RCC 7860 (cell line): Measurements from ENCODE around the gene SF3B6.
"Not testable (repeated sequence)": the region's sequence is repeated elsewhere in the genome, so short reads cannot be mapped to it uniquely, and the experiment has no call there.

Experiments used
- DNase-seq: peaks from one replicate; pipeline ENCODE4 v3.0.0-alpha.2; 2015; ENCODE audit warnings: low spot score
- FAIRE-seq: peaks from 2 replicates; lab custom pipeline; 2012; peaks lifted over from hg19 to GRCh38; lab: Jason Lieb, UNC

Gene SF3B6

GRCh38 chr2:24075915-24076848 is at the start of gene SF3B6:
Gene SF3B6, minus strand, starts transcription at chr2:24076326. Its CDS starts 97 bp downstream, at chr2:24076229.
- FAIRE-seq (peak; percentile 86), DNase-seq (peak; percentile 96)

GRCh38 chr2:24123922-24124580 is 47.9 kb upstream of the SF3B6 start:
- DNase-seq = no peak
- no peak for FAIRE-seq

- DNase-seq (peak; percentile 74), FAIRE-seq (no peak)
Observed at GRCh38 chr2:24123195-24123921, 47.2 kb upstream of the SF3B6 start, which contains the start of the genes FAM228B and PFN4. Gene FAM228B, plus strand, starts transcription at chr2:24123469. Its CDS starts 893 bp downstream, at chr2:24124362. Gene PFN4, minus strand, starts transcription at chr2:24123334. Its CDS starts 799 bp downstream, at chr2:24122535.

- FAIRE-seq = no peak
- no peak for DNase-seq
Observed at GRCh38 chr2:24122366-24123194, 46.5 kb upstream of the SF3B6 start.

DNA sequence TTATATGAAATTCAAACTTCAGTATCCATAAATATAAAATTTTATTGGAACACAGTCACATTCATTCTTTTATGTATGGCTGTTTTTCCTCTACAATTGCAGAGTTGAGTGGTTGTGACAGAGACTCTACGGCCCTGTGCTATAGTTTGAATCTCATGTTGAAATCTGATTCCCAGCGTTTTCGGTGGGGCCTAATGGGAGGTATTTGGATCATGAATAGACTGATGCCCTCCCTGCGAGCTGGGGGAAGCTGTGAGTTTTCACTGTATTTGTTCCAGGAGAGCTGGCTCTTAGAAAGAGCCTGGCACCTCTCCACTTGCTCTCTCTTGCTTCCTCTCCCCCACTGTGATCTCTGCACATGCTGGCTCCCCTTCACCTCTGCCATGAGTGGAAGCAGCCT is 45.3 kb upstream of the SF3B6 start:
- FAIRE-seq = no peak
- no peak for DNase-seq

- FAIRE-seq (no peak), DNase-seq (no peak)
Observed at GRCh38 chr2:24121066-24121465, 44.9 kb upstream of the SF3B6 start.

DNA sequence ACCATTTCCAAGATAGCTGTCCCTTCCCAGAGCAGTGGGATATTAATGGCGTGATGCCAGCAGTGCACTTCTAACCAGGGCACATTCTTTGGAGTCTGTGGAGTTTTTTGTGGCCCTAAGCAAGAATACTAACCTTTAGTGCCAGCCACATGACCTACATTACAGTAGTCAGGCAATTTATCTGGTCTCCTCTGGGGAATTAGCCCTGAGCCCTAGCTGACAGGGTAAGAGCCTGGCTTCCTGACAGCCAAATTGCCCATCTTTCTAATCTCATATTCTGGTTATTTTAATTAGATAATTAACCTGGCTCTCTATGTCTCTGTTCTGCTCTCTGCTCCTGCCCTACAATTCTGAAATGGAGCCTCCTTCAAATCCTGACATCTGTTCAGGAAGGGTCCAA is 41.8 kb upstream of the SF3B6 start:
- FAIRE-seq (no peak), DNase-seq (no peak)

DNA sequence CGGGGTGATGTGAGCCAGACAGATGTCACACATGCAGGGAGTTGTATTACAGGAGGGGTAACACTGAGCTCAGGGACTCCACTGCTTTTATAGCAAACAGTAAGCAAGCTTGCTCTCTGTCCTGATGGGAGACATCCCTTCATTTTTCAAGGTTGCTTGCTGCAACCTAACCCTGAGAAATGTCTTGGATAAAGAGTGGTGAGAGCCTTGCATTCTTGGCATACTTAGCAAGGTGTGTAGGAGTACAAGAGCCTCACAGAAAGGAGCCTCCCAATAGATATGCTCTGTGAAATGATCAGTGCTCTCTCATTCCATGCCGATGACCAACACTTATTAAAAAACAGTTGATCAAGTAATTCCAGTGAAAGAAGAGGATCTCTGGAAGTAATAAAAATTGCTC is 38.9 kb upstream of the SF3B6 start:
- peak; percentile 45 for DNase-seq
- FAIRE-seq = no peak

DNA sequence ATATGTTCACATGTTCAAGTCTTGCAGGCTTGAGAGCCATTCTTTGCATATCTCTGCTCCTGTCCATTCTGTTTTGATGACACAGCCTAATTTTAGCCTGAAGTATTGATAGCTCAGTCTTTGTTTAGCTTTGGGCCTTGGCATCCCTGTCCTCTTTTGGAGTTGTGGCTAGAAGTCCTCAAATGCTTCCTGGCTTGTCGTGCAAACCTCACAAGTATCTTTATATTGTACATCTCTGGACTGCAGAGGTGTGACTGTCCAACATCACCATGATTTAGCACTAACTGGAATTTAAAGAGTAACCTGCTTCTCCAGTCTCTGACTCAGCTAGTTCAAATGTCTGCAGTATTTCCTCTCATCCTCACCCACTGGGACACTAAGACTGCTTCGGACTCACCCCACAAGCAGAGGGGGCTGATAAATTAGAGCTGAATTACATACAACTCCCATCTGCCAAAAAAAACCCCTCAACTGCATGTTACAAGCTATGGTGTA is 35.3 kb upstream of the SF3B6 start:
- FAIRE-seq (no peak), DNase-seq (peak; percentile 41)

DNA sequence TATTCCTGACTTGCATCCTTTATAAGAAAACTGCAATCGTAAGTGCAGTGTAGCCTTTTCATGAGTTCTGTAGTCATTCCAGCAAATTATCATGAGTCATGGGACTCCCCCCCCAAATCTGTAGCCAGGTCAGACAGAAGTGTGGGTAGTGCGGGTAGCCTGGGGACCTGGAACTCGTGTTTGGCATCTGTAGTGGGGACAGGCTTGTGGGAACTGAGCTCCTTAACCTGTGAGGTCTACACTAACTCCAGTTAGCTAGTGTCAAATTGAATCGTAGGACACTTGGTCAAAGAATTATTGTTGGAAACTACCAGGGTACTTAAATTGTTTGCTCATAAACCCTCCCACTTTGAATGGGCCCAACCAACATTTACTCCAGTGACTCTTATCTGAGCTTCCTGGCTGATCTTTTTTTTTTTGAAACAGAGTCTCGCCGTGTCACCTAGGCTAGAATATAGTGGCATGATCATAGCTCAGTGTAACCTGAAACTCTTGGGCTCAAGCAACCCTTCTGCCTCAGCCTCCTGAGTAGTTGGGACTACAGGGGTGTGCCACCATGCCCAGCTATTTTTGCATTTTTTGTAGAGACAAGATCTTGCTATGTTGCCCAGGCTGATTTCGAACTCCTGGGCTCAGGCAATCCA is 34.7 kb upstream of the SF3B6 start:
- no peak for DNase-seq
- FAIRE-seq = no peak

- DNase-seq, FAIRE-seq: not testable (repeated sequence)
Observed at GRCh38 chr2:24109431-24109830, 33.3 kb upstream of the SF3B6 start.

DNA sequence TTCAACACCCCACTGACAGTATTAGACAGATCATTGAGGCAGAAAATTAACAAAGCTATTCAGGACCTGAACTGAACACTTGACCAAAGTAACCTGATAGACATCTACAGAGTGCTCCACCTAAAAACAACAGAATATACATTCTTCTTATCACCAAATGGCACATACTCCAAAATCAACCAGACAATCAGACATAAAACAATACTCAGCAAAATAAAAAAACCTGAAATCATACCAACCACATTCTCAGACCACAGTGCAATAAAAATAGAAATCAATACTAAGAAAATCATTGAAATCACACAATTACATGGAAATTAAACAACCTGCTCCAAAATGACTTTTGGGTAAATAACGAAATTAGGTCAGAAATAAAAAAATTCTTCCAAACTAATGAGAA is 31.2 kb upstream of the SF3B6 start:
- no peak for FAIRE-seq
- DNase-seq = no peak

DNA sequence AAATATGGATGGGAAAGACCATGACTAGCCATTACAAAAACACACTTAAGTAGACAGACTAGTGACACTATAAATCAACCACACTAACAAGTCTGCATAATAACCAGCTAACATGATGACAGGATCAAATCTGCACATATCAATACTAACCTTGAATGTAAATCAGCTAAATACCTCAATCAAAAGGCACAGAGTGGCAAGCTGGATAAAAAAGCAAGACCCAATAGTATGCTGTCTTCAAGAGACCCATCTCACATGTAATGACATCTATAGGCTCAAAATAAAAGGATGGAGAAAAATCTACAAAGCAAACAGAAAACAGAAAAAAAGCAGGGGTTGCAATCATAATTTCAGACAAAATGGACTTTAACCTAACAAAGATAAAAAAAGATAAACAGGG is 30.7 kb upstream of the SF3B6 start:
- DNase-seq = no peak
- FAIRE-seq = no peak

- FAIRE-seq (no peak), DNase-seq (no peak)
Observed at GRCh38 chr2:24105816-24106215, 29.7 kb upstream of the SF3B6 start.

DNA sequence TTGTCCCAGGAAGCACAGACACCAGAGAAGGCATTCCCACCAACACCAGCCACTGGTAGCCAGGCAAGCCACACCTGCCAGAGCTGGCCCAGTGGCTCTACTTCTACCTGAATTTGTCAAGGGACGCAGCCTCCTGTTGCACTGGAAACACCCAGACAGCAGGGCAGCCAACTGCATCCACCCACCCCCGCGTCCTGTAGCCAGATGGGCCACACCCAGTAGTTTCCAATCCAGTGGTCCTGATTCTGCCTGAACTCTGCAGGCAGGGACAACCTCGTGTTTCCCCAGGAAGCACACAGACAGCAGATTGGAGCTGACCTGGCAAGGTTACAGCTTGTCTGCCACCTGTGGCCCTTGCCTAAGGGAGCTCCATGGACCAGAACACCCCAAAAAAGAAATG is 28.8 kb upstream of the SF3B6 start:
- FAIRE-seq = no peak
- DNase-seq = no peak

- FAIRE-seq (no peak), DNase-seq (no peak)
Observed at GRCh38 chr2:24104110-24104650, 28.1 kb upstream of the SF3B6 start.

- FAIRE-seq = no peak
- DNase-seq = no peak
Observed at GRCh38 chr2:24102677-24103076, 26.6 kb upstream of the SF3B6 start.

GRCh38 chr2:24101992-24102391 is 25.9 kb upstream of the SF3B6 start:
- no peak for FAIRE-seq
- DNase-seq = no peak

- FAIRE-seq, DNase-seq: not testable (repeated sequence)
Observed at GRCh38 chr2:24100732-24101131, 24.6 kb upstream of the SF3B6 start.
